ENCODE data around the gene ADAMTS2. TPM values are rescaled to one million over a fixed set of nuclear protein-coding genes. Genes with fewer than 3 reads are reported as not detected.

Gene ADAMTS2
- total RNA-seq, 1 experiment from 2014 or later = 3.9 TPM

DNA sequence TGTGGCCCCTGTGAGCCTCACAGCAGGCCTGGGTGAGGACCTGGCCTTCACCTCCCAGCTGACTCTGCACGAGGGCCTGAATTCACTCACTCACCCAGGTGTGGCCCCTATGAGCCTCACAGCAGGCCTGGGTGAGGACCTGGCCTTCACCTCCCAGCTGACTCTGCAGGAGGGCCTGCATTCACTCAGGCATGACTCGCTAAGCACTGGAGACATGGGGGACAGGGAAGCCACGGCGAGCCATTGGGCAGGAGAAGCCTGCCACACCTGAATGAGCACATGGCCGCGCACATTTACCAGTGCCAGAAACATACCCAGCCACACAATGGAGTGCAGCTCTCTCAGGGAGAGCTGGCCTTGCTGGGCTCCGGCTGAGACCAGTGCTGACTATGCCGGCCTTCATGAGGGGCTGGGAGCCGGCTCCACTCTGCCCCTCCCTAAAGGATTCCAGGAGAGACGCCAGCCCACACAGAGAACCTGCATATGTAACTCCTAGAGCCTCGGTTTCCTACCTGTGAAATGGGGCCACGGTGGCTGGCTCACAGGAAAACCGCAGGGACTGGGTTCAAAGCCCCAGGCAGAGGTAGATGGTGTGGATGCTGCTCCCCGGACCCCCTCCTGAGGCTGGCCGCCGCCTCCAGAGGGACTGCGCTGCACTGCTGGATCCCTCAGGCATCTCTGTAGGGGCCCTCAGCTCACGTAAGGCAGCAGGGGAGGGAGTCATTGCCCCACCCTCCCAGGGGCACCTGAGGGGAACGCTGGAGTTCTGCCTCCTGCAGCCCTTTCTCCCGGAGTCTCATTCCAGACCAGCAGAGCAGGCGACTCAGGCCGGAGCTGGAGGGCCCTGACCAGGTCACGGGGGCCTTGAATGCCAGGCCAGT lies 7.2 kb downstream of the ADAMTS2 start:
- H3K9ac ChIP-seq (ENCODE audit: low read length) = no peak overlapping the region
- no peaks in the 10 kb centered on the region for H4K20me1 ChIP-seq (ENCODE audit: insufficient read depth)
- peaks cover 4 to 17% of the 10 kb centered on the region in 2 experiments; a peak in 1 of 4 replicates for H3K4me1 ChIP-seq (ENCODE audit: control insufficient read depth in 1 of 2, insufficient read depth in 2 of 2, low read length in 2 of 2)
- ATAC-seq = peak; percentile 38
- no peak for DNase-seq (ENCODE audit: low read depth, low spot score)
- H3K9me2 ChIP-seq (ENCODE audit: insufficient read depth) = no peaks in the 10 kb centered on the region
- no peaks in the 10 kb centered on the region for H3K36me3 ChIP-seq (ENCODE audit: control insufficient read depth in 1 of 2, insufficient read depth in 2 of 2, low read length in 2 of 2)
- H3K27ac ChIP-seq (ENCODE audit: low read depth, low read length) = no peak overlapping the region
- no peaks in the 10 kb centered on the region for H3K27me3 ChIP-seq (ENCODE audit: insufficient read depth, low read length)
- BruUV-seq (replicated peaks) = no TSS peak
- no peaks in the 10 kb centered on the region for H3K9me3 ChIP-seq (ENCODE audit: control insufficient read depth in 1 of 2, insufficient read depth in 1 of 2, low read depth in 1 of 2, low read length in 2 of 2)
- RAD21 ChIA-PET (ENCODE audit: low non-redundant PET in 1 of 2, low total read pairs in 2 of 2, uncharacterized antibody in 2 of 2, unreplicated experiment in 2 of 2) = no interaction called here
- H3K4me2 ChIP-seq (ENCODE audit: low read length) = peak overlapping the region; percentile 25; the same call in 1 of the 2 replicates
- POLR2A ChIA-PET = no interaction called here
- CTCF ChIA-PET = no interaction called here
- TF ChIP-seq EZH2phosphoT487 (IDR thresholded peaks at IDR 0.05; ENCODE audit: borderline replicate concordance) = no peak
- no peak for TF ChIP-seq SRF (IDR thresholded peaks at IDR 0.05; ENCODE audit: low read depth)
- TF ChIP-seq, protein P1, sequence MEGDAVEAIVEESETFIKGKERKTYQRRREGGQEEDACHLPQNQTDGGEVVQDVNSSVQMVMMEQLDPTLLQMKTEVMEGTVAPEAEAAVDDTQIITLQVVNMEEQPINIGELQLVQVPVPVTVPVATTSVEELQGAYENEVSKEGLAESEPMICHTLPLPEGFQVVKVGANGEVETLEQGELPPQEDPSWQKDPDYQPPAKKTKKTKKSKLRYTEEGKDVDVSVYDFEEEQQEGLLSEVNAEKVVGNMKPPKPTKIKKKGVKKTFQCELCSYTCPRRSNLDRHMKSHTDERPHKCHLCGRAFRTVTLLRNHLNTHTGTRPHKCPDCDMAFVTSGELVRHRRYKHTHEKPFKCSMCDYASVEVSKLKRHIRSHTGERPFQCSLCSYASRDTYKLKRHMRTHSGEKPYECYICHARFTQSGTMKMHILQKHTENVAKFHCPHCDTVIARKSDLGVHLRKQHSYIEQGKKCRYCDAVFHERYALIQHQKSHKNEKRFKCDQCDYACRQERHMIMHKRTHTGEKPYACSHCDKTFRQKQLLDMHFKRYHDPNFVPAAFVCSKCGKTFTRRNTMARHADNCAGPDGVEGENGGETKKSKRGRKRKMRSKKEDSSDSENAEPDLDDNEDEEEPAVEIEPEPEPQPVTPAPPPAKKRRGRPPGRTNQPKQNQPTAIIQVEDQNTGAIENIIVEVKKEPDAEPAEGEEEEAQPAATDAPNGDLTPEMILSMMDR (IDR thresholded peaks at IDR 0.05 in 2 of 3, conservative IDR thresholded peaks at IDR 0.05 in 1 of 3; ENCODE audit: borderline replicate concordance in 1 of 3, insufficient read depth in 1 of 3, low read depth in 2 of 3, low read length in 2 of 3) = no peak
- TF ChIP-seq ELF1 (IDR thresholded peaks at IDR 0.05; ENCODE audit: borderline replicate concordance, low read depth) = no peak
- TF ChIP-seq SIN3A (IDR thresholded peaks at IDR 0.05; ENCODE audit: low read depth) = no peak
- no peak for TF ChIP-seq CBX3 (IDR thresholded peaks at IDR 0.05; ENCODE audit: low read depth)
- H3K79me2 ChIP-seq (ENCODE audit: insufficient read depth, low read length) = no peaks in the 10 kb centered on the region
- H3K4me3 ChIP-seq (replicated peaks in 1 of 2; ENCODE audit: low read depth in 1 of 2, low read length in 2 of 2) = no peak overlapping the region
- no peak overlapping the region for H2AFZ ChIP-seq (ENCODE audit: low read depth, low read length, poor library complexity, severe bottlenecking)
- intact Hi-C loops (cut with micrococcal nuclease) = no loop called here

All from HCT116 (cell line).